Measurements from ENCODE around the gene COL18A1.

The COL18A1 gene

DNA sequence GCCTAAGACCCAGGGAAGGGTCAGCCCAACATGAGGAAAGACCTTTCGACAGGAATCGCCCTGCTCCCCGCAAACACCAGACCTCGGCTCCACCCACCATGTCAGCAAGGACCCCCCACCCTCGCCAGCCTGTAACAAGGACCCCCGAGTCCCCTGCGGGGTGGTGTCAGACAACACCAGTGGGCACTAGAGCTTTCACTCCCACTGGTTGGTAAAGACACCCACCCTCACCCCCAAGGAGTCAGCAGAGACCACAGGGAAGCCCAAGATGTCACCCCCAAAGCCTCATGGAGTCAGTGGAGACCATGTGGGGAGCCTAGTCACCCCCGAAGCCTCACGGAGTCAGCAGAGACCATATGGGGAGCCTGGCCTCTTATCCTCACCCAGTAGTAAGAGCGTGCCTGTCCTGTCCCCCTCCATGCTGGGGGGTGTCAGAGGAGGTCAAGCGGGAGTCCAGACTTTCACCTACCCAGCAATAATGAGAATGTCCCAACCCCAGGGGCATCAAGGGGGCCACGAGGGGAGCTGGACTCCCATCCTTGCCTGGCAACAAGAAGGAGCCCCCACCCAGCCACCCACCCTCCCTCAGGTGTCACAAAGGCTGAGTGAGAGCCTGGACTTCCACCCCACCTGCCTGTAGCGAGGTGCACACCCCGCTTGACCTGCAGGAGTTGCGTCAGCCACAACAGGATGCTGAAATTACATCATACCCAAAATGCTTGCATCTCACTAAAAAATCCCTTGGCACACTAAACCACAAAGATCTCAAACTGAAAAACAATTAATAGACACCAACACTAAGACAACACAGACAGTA is 112.5 kb downstream of the COL18A1 start (continued):
- TF ChIP-seq, protein P1, sequence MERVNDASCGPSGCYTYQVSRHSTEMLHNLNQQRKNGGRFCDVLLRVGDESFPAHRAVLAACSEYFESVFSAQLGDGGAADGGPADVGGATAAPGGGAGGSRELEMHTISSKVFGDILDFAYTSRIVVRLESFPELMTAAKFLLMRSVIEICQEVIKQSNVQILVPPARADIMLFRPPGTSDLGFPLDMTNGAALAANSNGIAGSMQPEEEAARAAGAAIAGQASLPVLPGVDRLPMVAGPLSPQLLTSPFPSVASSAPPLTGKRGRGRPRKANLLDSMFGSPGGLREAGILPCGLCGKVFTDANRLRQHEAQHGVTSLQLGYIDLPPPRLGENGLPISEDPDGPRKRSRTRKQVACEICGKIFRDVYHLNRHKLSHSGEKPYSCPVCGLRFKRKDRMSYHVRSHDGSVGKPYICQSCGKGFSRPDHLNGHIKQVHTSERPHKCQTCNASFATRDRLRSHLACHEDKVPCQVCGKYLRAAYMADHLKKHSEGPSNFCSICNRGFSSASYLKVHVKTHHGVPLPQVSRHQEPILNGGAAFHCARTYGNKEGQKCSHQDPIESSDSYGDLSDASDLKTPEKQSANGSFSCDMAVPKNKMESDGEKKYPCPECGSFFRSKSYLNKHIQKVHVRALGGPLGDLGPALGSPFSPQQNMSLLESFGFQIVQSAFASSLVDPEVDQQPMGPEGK (CRISPR knock-in tag; IDR thresholded peaks at IDR 0.05; ENCODE audit: borderline replicate concordance): no peak
- TF ChIP-seq CSDC2 (CRISPR knock-in tag; IDR thresholded peaks at IDR 0.05) (no peak), ZNF565 (CRISPR knock-in tag; conservative IDR thresholded peaks at IDR 0.05; ENCODE audit: low read depth) (no peak), GLIS3 (CRISPR knock-in tag; IDR thresholded peaks at IDR 0.05) (no peak), ESRRG (CRISPR knock-in tag; IDR thresholded peaks at IDR 0.05) (no peak)
- TF ChIP-seq, protein P2, sequence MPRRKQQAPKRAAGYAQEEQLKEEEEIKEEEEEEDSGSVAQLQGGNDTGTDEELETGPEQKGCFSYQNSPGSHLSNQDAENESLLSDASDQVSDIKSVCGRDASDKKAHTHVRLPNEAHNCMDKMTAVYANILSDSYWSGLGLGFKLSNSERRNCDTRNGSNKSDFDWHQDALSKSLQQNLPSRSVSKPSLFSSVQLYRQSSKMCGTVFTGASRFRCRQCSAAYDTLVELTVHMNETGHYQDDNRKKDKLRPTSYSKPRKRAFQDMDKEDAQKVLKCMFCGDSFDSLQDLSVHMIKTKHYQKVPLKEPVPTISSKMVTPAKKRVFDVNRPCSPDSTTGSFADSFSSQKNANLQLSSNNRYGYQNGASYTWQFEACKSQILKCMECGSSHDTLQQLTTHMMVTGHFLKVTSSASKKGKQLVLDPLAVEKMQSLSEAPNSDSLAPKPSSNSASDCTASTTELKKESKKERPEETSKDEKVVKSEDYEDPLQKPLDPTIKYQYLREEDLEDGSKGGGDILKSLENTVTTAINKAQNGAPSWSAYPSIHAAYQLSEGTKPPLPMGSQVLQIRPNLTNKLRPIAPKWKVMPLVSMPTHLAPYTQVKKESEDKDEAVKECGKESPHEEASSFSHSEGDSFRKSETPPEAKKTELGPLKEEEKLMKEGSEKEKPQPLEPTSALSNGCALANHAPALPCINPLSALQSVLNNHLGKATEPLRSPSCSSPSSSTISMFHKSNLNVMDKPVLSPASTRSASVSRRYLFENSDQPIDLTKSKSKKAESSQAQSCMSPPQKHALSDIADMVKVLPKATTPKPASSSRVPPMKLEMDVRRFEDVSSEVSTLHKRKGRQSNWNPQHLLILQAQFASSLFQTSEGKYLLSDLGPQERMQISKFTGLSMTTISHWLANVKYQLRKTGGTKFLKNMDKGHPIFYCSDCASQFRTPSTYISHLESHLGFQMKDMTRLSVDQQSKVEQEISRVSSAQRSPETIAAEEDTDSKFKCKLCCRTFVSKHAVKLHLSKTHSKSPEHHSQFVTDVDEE (CRISPR knock-in tag; IDR thresholded peaks at IDR 0.05): no peak
- TF ChIP-seq, protein P3, sequence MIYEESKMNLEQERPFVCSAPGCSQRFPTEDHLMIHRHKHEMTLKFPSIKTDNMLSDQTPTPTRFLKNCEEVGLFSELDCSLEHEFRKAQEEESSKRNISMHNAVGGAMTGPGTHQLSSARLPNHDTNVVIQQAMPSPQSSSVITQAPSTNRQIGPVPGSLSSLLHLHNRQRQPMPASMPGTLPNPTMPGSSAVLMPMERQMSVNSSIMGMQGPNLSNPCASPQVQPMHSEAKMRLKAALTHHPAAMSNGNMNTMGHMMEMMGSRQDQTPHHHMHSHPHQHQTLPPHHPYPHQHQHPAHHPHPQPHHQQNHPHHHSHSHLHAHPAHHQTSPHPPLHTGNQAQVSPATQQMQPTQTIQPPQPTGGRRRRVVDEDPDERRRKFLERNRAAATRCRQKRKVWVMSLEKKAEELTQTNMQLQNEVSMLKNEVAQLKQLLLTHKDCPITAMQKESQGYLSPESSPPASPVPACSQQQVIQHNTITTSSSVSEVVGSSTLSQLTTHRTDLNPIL (CRISPR knock-in tag; IDR thresholded peaks at IDR 0.05; ENCODE audit: low read depth): no peak

DNA sequence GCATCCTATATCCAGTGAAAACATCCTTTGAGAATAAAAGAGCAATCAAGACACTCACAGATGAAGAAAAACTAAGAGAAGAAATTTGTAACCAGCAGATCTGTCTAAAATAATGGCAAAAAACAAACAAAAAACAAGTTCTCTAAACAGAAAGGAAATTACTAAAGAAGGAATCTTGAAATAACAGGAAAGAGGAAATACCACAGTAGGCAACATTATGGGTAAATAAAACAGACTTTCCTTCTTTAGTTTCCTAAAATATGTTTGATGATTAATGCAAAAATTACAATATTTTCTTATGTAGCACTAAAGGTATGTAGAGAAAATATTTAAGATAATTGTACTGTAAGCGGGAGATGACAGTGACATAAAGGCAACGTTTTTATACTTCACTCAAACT is 113.8 kb downstream of the COL18A1 start:
- TF ChIP-seq ESRRG (CRISPR knock-in tag; IDR thresholded peaks at IDR 0.05) (no peak), CSDC2 (CRISPR knock-in tag; IDR thresholded peaks at IDR 0.05) (no peak), ZNF565 (CRISPR knock-in tag; conservative IDR thresholded peaks at IDR 0.05; ENCODE audit: low read depth) (no peak), ZC3H10 (CRISPR knock-in tag; IDR thresholded peaks at IDR 0.05) (no peak), RARB (CRISPR knock-in tag; IDR thresholded peaks at IDR 0.05) (no peak), PPARA (CRISPR knock-in tag; IDR thresholded peaks at IDR 0.05; ENCODE audit: borderline replicate concordance) (no peak), ISL1 (CRISPR knock-in tag; IDR thresholded peaks at IDR 0.05) (no peak), ZFP30 (CRISPR knock-in tag; IDR thresholded peaks at IDR 0.05) (no peak), ZNF8 (CRISPR knock-in tag; IDR thresholded peaks at IDR 0.05) (no peak), BACH2 (CRISPR knock-in tag; IDR thresholded peaks at IDR 0.05; ENCODE audit: borderline replicate concordance) (no peak), SNAI2 (CRISPR knock-in tag; IDR thresholded peaks at IDR 0.05) (no peak), TCF4 (CRISPR knock-in tag; IDR thresholded peaks at IDR 0.05; ENCODE audit: borderline replicate concordance) (no peak), GLIS3 (CRISPR knock-in tag; IDR thresholded peaks at IDR 0.05) (no peak), ZFP3 (CRISPR knock-in tag; IDR thresholded peaks at IDR 0.05) (no peak)
- TF ChIP-seq, protein P3 (CRISPR knock-in tag; IDR thresholded peaks at IDR 0.05; ENCODE audit: low read depth): no peak
- TF ChIP-seq, protein P1 (CRISPR knock-in tag; IDR thresholded peaks at IDR 0.05; ENCODE audit: borderline replicate concordance): no peak
- TF ChIP-seq, protein P2 (CRISPR knock-in tag; IDR thresholded peaks at IDR 0.05): no peak
- TF ChIP-seq, protein P4, sequence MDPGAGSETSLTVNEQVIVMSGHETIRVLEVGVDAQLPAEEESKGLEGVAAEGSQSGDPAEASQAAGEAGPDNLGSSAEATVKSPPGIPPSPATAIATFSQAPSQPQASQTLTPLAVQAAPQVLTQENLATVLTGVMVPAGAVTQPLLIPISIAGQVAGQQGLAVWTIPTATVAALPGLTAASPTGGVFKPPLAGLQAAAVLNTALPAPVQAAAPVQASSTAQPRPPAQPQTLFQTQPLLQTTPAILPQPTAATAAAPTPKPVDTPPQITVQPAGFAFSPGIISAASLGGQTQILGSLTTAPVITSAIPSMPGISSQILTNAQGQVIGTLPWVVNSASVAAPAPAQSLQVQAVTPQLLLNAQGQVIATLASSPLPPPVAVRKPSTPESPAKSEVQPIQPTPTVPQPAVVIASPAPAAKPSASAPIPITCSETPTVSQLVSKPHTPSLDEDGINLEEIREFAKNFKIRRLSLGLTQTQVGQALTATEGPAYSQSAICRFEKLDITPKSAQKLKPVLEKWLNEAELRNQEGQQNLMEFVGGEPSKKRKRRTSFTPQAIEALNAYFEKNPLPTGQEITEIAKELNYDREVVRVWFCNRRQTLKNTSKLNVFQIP (CRISPR knock-in tag; IDR thresholded peaks at IDR 0.05; ENCODE audit: borderline replicate concordance, low read depth): no peak
- ATAC-seq: no peak
